SK-N-SH treated with all-trans-retinoic acid at 6 μM for 48 hours (cell line): ENCODE data around the gene GARIN1A.
"Not testable (repeated sequence)": the region's sequence is repeated elsewhere in the genome, so short reads cannot be mapped to it uniquely, and the experiment has no call there.

ENCODE experiments used
- ATAC-seq: fragments of 200-7000 bp; cut with Tn5 transposase; 3 replicates; pipeline ENCODE4 v1.9.1; 2020; ENCODE audit warnings: mild to moderate bottlenecking, moderate library complexity
- ARNTL ChIP-seq: fragments of 450-650 bp; formaldehyde crosslinking; IDR thresholded peaks from 2 replicates; pipeline ENCODE4 v1.5.0; 2020; ENCODE audit warnings: low read depth, mild to moderate bottlenecking, moderate library complexity, borderline replicate concordance
- BACH2 ChIP-seq: fragments of 250-450 bp; sonication (Bioruptor Pico); IDR thresholded peaks from 2 replicates; pipeline ENCODE4 v1.9.0; 2021; ENCODE audit warnings: mild to moderate bottlenecking, borderline replicate concordance
- ESRRG ChIP-seq: fragments of 250-450 bp; sonication (Bioruptor Pico); IDR thresholded peaks from 2 replicates; pipeline ENCODE4 v1.6.1; 2021; ENCODE audit warnings: mild to moderate bottlenecking
- GLIS3 ChIP-seq: fragments of 250-450 bp; sonication (Bioruptor Pico); IDR thresholded peaks from 2 replicates; pipeline ENCODE4 v1.5.0; 2020; ENCODE audit warnings: mild to moderate bottlenecking, moderate library complexity
- ISL1 ChIP-seq: fragments of 250-450 bp; sonication (Bioruptor Pico); IDR thresholded peaks from 2 replicates; pipeline ENCODE4 v2.1.2; 2022; ENCODE audit warnings: mild to moderate bottlenecking, moderate library complexity
- OSR1 ChIP-seq: fragments of 250-450 bp; sonication (Bioruptor Pico); IDR thresholded peaks from 2 replicates; pipeline ENCODE4 v1.8.0; 2022; ENCODE audit warnings: moderate library complexity, mild to moderate bottlenecking, inconsistent platforms
- PPARA ChIP-seq: fragments of 250-450 bp; sonication (Bioruptor Pico); IDR thresholded peaks from 2 replicates; pipeline ENCODE4 v1.5.0; 2020; ENCODE audit warnings: mild to moderate bottlenecking, borderline replicate concordance
- RARB ChIP-seq: fragments of 250-450 bp; sonication (Bioruptor Pico); IDR thresholded peaks from 2 replicates; pipeline ENCODE4 v1.8.0; 2021; ENCODE audit warnings: mild to moderate bottlenecking, moderate library complexity
- TOX ChIP-seq: fragments of 250-450 bp; sonication (Bioruptor Pico); IDR thresholded peaks from 2 replicates; pipeline ENCODE4 v1.8.0; 2021; ENCODE audit warnings: mild to moderate bottlenecking, moderate library complexity, borderline replicate concordance
- ZC3H10 ChIP-seq: fragments of 250-450 bp; sonication (Bioruptor Pico); IDR thresholded peaks from 2 replicates; pipeline ENCODE4 v1.5.1; 2021; ENCODE audit warnings: mild to moderate bottlenecking, moderate library complexity
- ZFP3 ChIP-seq: fragments of 250-450 bp; sonication (Bioruptor Pico); IDR thresholded peaks from 2 replicates; pipeline ENCODE4 v1.5.0; 2020; ENCODE audit warnings: mild to moderate bottlenecking, moderate library complexity
- ZFP30 ChIP-seq: fragments of 450-650 bp; formaldehyde crosslinking; IDR thresholded peaks from 2 replicates; pipeline ENCODE4 v1.5.0; 2022; ENCODE audit warnings: mild to moderate bottlenecking, moderate library complexity
- ZNF565 ChIP-seq: fragments of 450-650 bp; formaldehyde crosslinking; conservative IDR thresholded peaks from 2 replicates; pipeline ENCODE4 v1.5.0; 2020; ENCODE audit warnings: low read depth, mild to moderate bottlenecking, moderate library complexity
- ZNF70 ChIP-seq: fragments of 450-650 bp; formaldehyde crosslinking; IDR thresholded peaks from 2 replicates; pipeline ENCODE4 v1.5.0; 2020; ENCODE audit warnings: mild to moderate bottlenecking, moderate library complexity
- TF ChIP-seq, protein P1 (sequence below): fragments of 250-450 bp; sonication (Bioruptor Pico); IDR thresholded peaks from 2 replicates; pipeline ENCODE4 v1.8.0; 2020; ENCODE audit warnings: mild to moderate bottlenecking, moderate library complexity, borderline replicate concordance
- TF ChIP-seq, protein P2 (sequence below): fragments of 250-450 bp; sonication (Bioruptor Pico); IDR thresholded peaks from 2 replicates; pipeline ENCODE4 v1.5.0; 2020; ENCODE audit warnings: mild to moderate bottlenecking, moderate library complexity
- TF ChIP-seq, protein P3 (sequence below): fragments of 250-450 bp; sonication (Bioruptor Pico); IDR thresholded peaks from 2 replicates; pipeline ENCODE4 v1.5.1; 2020; ENCODE audit warnings: low read depth, mild to moderate bottlenecking, moderate library complexity

GARIN1A gene

DNA sequence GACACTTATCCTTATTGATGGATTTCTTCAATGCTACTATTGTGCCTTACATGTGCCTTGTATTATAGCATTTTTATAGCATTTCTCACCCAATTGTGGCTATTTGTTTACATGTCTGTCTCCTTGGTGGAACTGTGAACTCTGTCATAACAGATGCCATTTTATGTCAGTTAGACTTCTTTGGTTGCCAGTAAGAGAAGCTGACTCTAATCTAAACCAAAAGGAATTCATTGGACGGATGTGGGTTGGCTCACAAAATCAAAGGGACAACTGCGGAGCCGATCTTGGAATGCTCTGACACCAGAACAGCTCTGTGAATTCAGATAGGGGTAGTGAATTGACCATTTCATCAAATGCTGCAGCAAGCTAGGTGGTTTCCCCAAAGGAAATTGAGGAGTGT, 15.0 kb downstream of the GARIN1A start (continued):
- TF ChIP-seq PPARA (CRISPR knock-in tag) = no peak

DNA sequence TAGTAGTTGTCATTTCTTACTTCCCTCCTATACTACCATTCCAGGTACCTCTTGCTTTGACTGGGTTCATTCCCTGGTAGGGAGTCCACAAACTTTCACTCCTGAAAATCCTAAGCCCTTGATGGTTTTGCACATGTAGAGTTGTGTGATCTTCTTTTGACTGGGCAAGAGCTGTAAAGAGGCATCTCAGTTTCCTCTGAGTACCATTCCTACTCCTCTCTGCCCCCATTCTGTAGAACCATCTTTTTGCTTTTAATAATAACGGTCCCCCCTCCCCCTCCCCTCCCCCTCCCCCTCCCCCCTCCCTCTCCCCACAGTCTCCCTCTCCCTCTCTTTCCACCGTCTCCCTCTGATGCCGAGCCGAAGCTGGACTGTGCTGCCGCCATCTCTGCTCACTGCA, 16.4 kb downstream of the GARIN1A start:
- ATAC-seq = no peak
- TF ChIP-seq ZC3H10 (CRISPR knock-in tag) = no peak
- no peak for TF ChIP-seq PPARA (CRISPR knock-in tag)
- TF ChIP-seq, protein P1, sequence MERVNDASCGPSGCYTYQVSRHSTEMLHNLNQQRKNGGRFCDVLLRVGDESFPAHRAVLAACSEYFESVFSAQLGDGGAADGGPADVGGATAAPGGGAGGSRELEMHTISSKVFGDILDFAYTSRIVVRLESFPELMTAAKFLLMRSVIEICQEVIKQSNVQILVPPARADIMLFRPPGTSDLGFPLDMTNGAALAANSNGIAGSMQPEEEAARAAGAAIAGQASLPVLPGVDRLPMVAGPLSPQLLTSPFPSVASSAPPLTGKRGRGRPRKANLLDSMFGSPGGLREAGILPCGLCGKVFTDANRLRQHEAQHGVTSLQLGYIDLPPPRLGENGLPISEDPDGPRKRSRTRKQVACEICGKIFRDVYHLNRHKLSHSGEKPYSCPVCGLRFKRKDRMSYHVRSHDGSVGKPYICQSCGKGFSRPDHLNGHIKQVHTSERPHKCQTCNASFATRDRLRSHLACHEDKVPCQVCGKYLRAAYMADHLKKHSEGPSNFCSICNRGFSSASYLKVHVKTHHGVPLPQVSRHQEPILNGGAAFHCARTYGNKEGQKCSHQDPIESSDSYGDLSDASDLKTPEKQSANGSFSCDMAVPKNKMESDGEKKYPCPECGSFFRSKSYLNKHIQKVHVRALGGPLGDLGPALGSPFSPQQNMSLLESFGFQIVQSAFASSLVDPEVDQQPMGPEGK (CRISPR knock-in tag) = no peak
- no peak for TF ChIP-seq ZFP3 (CRISPR knock-in tag)
- no peak for TF ChIP-seq BACH2 (CRISPR knock-in tag)
- no peak for TF ChIP-seq GLIS3 (CRISPR knock-in tag)
- TF ChIP-seq, protein P2, sequence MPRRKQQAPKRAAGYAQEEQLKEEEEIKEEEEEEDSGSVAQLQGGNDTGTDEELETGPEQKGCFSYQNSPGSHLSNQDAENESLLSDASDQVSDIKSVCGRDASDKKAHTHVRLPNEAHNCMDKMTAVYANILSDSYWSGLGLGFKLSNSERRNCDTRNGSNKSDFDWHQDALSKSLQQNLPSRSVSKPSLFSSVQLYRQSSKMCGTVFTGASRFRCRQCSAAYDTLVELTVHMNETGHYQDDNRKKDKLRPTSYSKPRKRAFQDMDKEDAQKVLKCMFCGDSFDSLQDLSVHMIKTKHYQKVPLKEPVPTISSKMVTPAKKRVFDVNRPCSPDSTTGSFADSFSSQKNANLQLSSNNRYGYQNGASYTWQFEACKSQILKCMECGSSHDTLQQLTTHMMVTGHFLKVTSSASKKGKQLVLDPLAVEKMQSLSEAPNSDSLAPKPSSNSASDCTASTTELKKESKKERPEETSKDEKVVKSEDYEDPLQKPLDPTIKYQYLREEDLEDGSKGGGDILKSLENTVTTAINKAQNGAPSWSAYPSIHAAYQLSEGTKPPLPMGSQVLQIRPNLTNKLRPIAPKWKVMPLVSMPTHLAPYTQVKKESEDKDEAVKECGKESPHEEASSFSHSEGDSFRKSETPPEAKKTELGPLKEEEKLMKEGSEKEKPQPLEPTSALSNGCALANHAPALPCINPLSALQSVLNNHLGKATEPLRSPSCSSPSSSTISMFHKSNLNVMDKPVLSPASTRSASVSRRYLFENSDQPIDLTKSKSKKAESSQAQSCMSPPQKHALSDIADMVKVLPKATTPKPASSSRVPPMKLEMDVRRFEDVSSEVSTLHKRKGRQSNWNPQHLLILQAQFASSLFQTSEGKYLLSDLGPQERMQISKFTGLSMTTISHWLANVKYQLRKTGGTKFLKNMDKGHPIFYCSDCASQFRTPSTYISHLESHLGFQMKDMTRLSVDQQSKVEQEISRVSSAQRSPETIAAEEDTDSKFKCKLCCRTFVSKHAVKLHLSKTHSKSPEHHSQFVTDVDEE = no peak
- no peak for TF ChIP-seq ZNF70
- TF ChIP-seq, protein P3, sequence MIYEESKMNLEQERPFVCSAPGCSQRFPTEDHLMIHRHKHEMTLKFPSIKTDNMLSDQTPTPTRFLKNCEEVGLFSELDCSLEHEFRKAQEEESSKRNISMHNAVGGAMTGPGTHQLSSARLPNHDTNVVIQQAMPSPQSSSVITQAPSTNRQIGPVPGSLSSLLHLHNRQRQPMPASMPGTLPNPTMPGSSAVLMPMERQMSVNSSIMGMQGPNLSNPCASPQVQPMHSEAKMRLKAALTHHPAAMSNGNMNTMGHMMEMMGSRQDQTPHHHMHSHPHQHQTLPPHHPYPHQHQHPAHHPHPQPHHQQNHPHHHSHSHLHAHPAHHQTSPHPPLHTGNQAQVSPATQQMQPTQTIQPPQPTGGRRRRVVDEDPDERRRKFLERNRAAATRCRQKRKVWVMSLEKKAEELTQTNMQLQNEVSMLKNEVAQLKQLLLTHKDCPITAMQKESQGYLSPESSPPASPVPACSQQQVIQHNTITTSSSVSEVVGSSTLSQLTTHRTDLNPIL (CRISPR knock-in tag) = no peak
- TF ChIP-seq ESRRG (CRISPR knock-in tag) = no peak
- TF ChIP-seq ARNTL (CRISPR knock-in tag) = no peak

DNA sequence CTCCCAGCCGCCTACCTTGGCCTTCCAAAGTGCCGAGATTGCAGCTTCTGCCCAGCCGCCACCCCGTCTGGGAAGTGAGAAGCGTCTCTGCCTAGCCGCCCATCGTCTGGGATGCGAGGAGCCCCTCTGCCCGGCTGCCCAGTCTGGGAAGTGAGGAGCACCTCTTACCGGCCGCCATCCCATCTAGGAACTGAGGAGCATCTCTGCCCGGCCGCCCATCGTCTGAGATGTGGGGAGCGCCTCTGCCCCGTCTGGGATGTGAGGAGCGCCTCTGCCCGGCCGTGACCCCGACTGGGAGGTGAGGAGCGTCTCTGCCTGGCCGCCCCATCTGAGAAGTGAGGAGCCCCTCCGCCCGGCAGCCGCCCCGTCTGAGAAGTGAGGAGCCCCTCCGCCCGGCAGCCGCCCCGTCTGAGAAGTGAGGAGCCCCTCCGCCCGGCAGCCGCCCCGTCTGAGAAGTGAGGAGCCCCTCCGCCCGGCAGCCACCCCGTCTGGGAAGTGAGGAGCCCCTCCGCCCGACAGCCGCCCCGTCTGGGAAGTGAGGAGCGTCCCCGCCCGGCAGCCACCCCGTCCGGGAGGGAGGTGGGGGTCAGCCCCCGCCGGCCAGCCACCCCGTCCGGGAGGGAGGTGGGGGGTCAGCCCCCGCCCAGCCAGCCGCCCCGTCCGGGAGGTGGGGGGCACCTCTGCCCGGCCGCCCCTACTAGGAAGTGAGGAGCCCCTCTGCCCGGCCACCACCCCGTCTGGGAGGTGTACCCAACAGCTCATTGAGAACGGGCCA, 17.3 kb downstream of the GARIN1A start:
- not testable (repeated sequence) for ATAC-seq

DNA sequence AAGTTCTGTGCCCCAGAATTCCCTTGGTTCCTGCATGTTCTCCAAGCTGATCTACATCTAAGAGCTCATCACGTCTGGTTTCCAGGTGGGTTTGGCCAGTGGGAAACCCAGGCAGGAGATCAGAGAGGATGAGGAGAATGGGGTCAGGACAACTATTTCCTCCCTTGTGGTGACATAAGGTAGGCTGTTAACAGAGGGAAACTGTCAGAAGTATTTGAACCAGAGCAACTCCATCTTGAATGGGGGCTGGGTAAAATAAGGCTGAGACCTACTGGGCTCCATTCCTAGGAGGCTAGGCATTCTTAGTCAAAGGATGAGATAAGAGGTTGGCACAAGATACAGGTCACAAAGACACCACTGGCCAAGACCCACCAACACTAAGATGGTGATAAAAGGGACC, 19.1 kb downstream of the GARIN1A start:
- no peak for ATAC-seq
- no peak for TF ChIP-seq ISL1 (CRISPR knock-in tag)
- TF ChIP-seq, all 23 proteins: peak for 0

DNA sequence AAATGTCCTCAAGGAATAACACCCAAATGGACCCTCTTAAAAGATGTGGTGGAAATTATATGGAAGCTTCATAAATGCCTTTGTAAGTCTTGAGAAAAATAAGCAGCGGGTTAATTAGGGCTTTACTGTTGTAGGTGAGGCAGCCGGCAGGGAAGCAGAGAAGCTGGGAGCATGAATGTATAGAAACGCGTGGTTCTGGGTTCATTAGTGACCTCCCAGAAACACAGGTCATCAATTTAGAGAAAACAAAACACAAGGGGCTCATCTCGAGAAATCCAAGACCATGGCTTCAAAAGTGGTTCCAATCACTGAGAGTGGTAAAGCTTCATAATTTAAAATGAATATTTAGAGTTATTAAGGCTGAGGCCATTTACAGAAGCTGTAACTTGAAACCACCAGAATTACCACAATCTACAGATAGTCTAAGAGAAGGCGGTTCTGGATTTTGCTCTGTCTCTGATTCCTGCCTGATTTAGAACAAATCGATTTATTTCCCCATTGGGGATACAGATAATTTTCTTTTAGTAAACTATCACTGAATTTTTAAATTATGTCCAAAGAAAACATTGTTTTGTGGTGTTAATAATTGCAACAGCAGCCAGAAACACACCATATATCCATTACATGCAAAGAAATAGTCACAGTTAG, 20.7 kb downstream of the GARIN1A start:
- TF ChIP-seq TOX (CRISPR knock-in tag) (no peak), RARB (CRISPR knock-in tag) (no peak), ZFP30 (CRISPR knock-in tag) (no peak), ARNTL (CRISPR knock-in tag) (no peak), ZNF565 (CRISPR knock-in tag) (no peak), OSR1 (CRISPR knock-in tag) (no peak), ZNF70 (no peak), ZFP3 (CRISPR knock-in tag) (no peak)
- TF ChIP-seq, protein P1 (CRISPR knock-in tag) = no peak
- TF ChIP-seq, protein P3 (CRISPR knock-in tag) = no peak
- TF ChIP-seq, all 23 proteins: peak for 0
- no peak for ATAC-seq
